SK-N-SH (cell line): ENCODE results near the gene CAMK2D. TPM values are rescaled to one million over a fixed set of nuclear protein-coding genes. Genes with fewer than 3 reads are reported as not detected.

Experiments
- CTCF ChIA-PET: fragments of 300-600, 350-600 bp; formaldehyde crosslinking; extraction: SDS; loops from one replicate; lab custom pipeline; 2021; lab: Yijun Ruan, JAX
- POLR2A ChIA-PET: fragments of 350-600 bp; sonication (Branson Sonifier 250); formaldehyde crosslinking; extraction: SDS; loops from one replicate; lab custom pipeline; 2020; ENCODE audit warnings: antibody characterized with exemption, inconsistent platforms; lab: Yijun Ruan, JAX
- DNase-seq: peaks from one replicate; pipeline ENCODE4 v3.0.0; 2012
- H2AFZ ChIP-seq: fragments of 200-600 bp; sonication (generic); 2 replicates; pipeline ENCODE4 v1.8.1; 2016; ENCODE audit warnings: antibody characterized with exemption, mild to moderate bottlenecking, low read depth
- H3F3A ChIP-seq: fragments of 200-600 bp; sonication (generic); replicated peaks from 2 replicates; pipeline ENCODE3; 2016; ENCODE audit warnings: antibody characterized with exemption, mild to moderate bottlenecking; ENCODE audit not compliant: insufficient read depth
- H3K27ac ChIP-seq, 2 experiments: fragments of 200-500 bp in 1 of 2; fragments of 200-600 bp in 1 of 2; sonication (Bioruptor generic) in 1 of 2; sonication (generic), shearing (Covaris generic) in 1 of 2; 2 replicates each; pipeline versions ENCODE4 v1.5.1 to v1.6.1; 2014 to 2016; ENCODE audit warnings: low read depth in 2 of 2, inconsistent platforms in 1 of 2, low read length in 1 of 2, mild to moderate bottlenecking in 1 of 2, mixed read lengths in 1 of 2
- H3K27me3 ChIP-seq: fragments of 200-600 bp; sonication (generic), shearing (Covaris generic); 2 replicates; pipeline ENCODE4 v1.6.1; 2016; ENCODE audit warnings: mixed run types; ENCODE audit not compliant: insufficient read depth
- H3K36me3 ChIP-seq, 2 experiments: fragments of 200-500 bp in 1 of 2; fragments of 200-600 bp in 1 of 2; sonication (Bioruptor generic) in 1 of 2; sonication (generic) in 1 of 2; replicated peaks in 1 of 2; 2 replicates each; pipeline versions ENCODE3 to v1.5.1; 2014 to 2016; ENCODE audit warnings: low read length in 1 of 2, mild to moderate bottlenecking in 1 of 2; ENCODE audit not compliant: insufficient read depth in 2 of 2, control insufficient read depth in 1 of 2
- H3K4me1 ChIP-seq, 2 experiments: fragments of 200-500 bp in 1 of 2; fragments of 200-600 bp in 1 of 2; sonication (Bioruptor generic) in 1 of 2; sonication (generic), shearing (Covaris generic) in 1 of 2; 2 replicates each; pipeline versions ENCODE4 v1.5.1 to v1.6.1; 2014 to 2016; ENCODE audit warnings: low read depth in 1 of 2, low read length in 1 of 2, mixed run types in 1 of 2; ENCODE audit not compliant: insufficient read depth in 2 of 2, control insufficient read depth in 1 of 2
- H3K4me2 ChIP-seq: fragments of 200-600 bp; sonication (generic), shearing (Covaris generic); 2 replicates; pipeline ENCODE4 v1.6.1; 2017; ENCODE audit warnings: mixed run types
- H3K4me3 ChIP-seq, 2 experiments: fragments of 200-500 bp in 1 of 2; fragments of 200-600 bp in 1 of 2; sonication (Bioruptor generic) in 1 of 2; sonication (generic), shearing (Covaris generic) in 1 of 2; 2 replicates each; pipeline versions ENCODE4 v1.5.1 to v1.8.1; 2014 to 2016; ENCODE audit warnings: low read depth in 2 of 2, inconsistent platforms in 1 of 2, low read length in 1 of 2, mild to moderate bottlenecking in 1 of 2, mixed read lengths in 1 of 2, moderate library complexity in 1 of 2
- H3K79me2 ChIP-seq: fragments of 200-600 bp; sonication (generic); 2 replicates; pipeline ENCODE4 v1.8.1; 2017; ENCODE audit warnings: mild to moderate bottlenecking; ENCODE audit not compliant: insufficient read depth
- H3K9ac ChIP-seq: fragments of 200-600 bp; sonication (generic); 2 replicates; pipeline ENCODE4 v1.6.1; 2017; ENCODE audit warnings: mixed run types
- H3K9me2 ChIP-seq: fragments of 200-600 bp; sonication (generic); 2 replicates; pipeline ENCODE4 v1.6.1; 2017; ENCODE audit warnings: mixed run types
- H3K9me3 ChIP-seq: fragments of 200-600 bp; sonication (generic); 2 replicates; pipeline ENCODE4 v1.6.1; 2017; ENCODE audit warnings: mixed run types, mild to moderate bottlenecking, moderate library complexity
- H4K20me1 ChIP-seq: fragments of 200-600 bp; sonication (generic); 2 replicates; pipeline ENCODE4 v1.6.1; 2017; ENCODE audit warnings: mild to moderate bottlenecking, mixed run types; ENCODE audit not compliant: insufficient read depth
- ELF1 ChIP-seq: IDR thresholded peaks from 2 replicates; pipeline ENCODE4 v1.4.0; 2012
- EP300 ChIP-seq, 2 experiments: IDR thresholded peaks; 2 replicates each; pipeline versions ENCODE4 v1.4.0 to v1.6.1; 2012; ENCODE audit warnings: borderline replicate concordance in 1 of 2, low read depth in 1 of 2, low read length in 1 of 2
- GABPA ChIP-seq: IDR thresholded peaks from 2 replicates; pipeline ENCODE4 v1.4.0; 2012; ENCODE audit warnings: low read depth, mild to moderate bottlenecking
- IRF3 ChIP-seq: fragments of 150-350 bp; IDR thresholded peaks from 2 replicates; pipeline ENCODE4 v1.6.1; 2016; ENCODE audit warnings: mild to moderate bottlenecking, low read depth, low read length
- JUND ChIP-seq: IDR thresholded peaks from 2 replicates; pipeline ENCODE4 v1.4.0; 2012
- MAX ChIP-seq: IDR thresholded peaks from 2 replicates; pipeline ENCODE4 v1.4.0; 2012; ENCODE audit warnings: low read depth
- MEF2A ChIP-seq: IDR thresholded peaks from 2 replicates; pipeline ENCODE4 v1.4.0; 2012; ENCODE audit warnings: low read depth, borderline replicate concordance
- NRF1 ChIP-seq: IDR thresholded peaks from 2 replicates; pipeline ENCODE4 v1.6.1; 2012; ENCODE audit warnings: low read depth, mild to moderate bottlenecking, low read length
- PBX3 ChIP-seq: IDR thresholded peaks from 2 replicates; pipeline ENCODE4; 2012
- POLR2AphosphoS5 ChIP-seq: IDR thresholded peaks from 2 replicates; pipeline ENCODE4 v1.6.1; 2012; ENCODE audit warnings: low read depth, low read length
- RAD21 ChIP-seq: IDR thresholded peaks from 2 replicates; pipeline ENCODE4 v1.6.1; 2012; ENCODE audit warnings: mild to moderate bottlenecking, low read length
- RFX5 ChIP-seq: IDR thresholded peaks from 2 replicates; pipeline ENCODE4 v1.6.1; 2012; ENCODE audit warnings: mild to moderate bottlenecking, improper control_type of control experiment, low read length
- RXRA ChIP-seq: IDR thresholded peaks from 2 replicates; pipeline ENCODE4 v1.4.0; 2012; ENCODE audit warnings: low read depth, mild to moderate bottlenecking, borderline replicate concordance
- SMC3 ChIP-seq: IDR thresholded peaks from 2 replicates; pipeline ENCODE4 v1.6.1; 2012; ENCODE audit warnings: low read depth, low read length, improper control_type of control experiment
- TAF1 ChIP-seq: IDR thresholded peaks from 2 replicates; pipeline ENCODE4 v1.6.1; 2012; ENCODE audit warnings: low read depth, mild to moderate bottlenecking, low read length, moderate library complexity, borderline replicate concordance
- TCF12 ChIP-seq: IDR thresholded peaks from 2 replicates; pipeline ENCODE4 v1.4.0; 2012
- TEAD4 ChIP-seq: IDR thresholded peaks from 2 replicates; pipeline ENCODE4 v1.4.0; 2012; ENCODE audit warnings: mild to moderate bottlenecking, borderline replicate concordance; ENCODE audit not compliant: insufficient read depth
- USF2 ChIP-seq: fragments of 150-350 bp; IDR thresholded peaks from 2 replicates; pipeline ENCODE4 v1.6.1; 2017; ENCODE audit warnings: antibody characterized with exemption, low read length, low read depth, borderline replicate concordance
- YY1 ChIP-seq: IDR thresholded peaks from 2 replicates; pipeline ENCODE4 v1.4.0; 2012; ENCODE audit warnings: low read depth, mild to moderate bottlenecking
- WGBS: methylation state at CpG from one replicate; pipeline ENCODE4 v1.1.6; 2017; ENCODE audit warnings: low lambda C conversion rate; 5-methylcytosine and 5-hydroxymethylcytosine counted together
- polyA plus RNA-seq, 3 experiments: library from polyadenylated mRNA; depleted of rRNA; stranded (reverse); fragments of >200 nt; gene quantifications; 2 replicates each; pipeline ENCODE4 v1.2.3, GENCODE V29; 2012
- TF ChIP-seq, protein P1 (sequence below): IDR thresholded peaks from 2 replicates; pipeline ENCODE4 v1.4.0; 2012; ENCODE audit warnings: low read depth, borderline replicate concordance
- TF ChIP-seq, protein P2 (sequence below): fragments of 200-600 bp; sonication (generic); IDR thresholded peaks from 2 replicates; pipeline ENCODE4 v1.6.1; 2017; ENCODE audit warnings: antibody characterized with exemption, mild to moderate bottlenecking, moderate library complexity

Gene CAMK2D
- polyA plus RNA-seq, 1 of the 3 experiments (the other 2 are of a cell fraction), result 17.0 TPM

DNA sequence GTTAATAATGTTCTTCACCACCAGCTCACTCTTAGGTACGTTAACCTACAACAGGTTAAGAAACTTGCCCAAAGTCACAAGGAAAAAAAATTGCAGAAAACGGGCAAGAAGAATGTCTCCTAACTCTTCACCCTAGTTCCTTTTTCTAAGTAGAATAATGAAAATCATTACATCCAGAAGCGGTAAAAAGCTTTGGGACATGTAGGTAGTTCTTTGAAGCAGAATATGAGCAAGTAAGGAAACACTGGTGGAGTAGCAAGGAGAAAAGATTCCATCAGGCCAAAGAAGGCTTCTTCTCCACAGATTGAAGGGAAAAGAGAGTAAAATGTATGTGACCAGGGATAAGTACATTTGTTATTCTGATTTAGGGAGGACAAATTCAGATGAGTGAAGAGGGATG, 4.1 kb downstream of the CAMK2D start:
- Histone ChIP-seq H3K4me3 (no peak overlapping the region), H3F3A (peaks cover 27% of the 10 kb centered on the region), H3K27me3 (no peaks in the 10 kb centered on the region), H3K36me3 (peaks cover 14 to 29% of the 10 kb centered on the region in 2 experiments), H3K9me3 (no peaks in the 10 kb centered on the region), H3K9me2 (no peaks in the 10 kb centered on the region), H4K20me1 (no peaks in the 10 kb centered on the region; the same call in 1 of the 2 replicates), H3K4me2 (peak overlapping the region; percentile 97), H2AFZ (no peak overlapping the region), H3K4me1 (peaks cover 5 to 22% of the 10 kb centered on the region in 2 experiments; a peak in 3 of 4 replicates), H3K9ac (peak overlapping the region; percentile 96; the same call in 1 of the 2 replicates), H3K79me2 (peaks cover 84% of the 10 kb centered on the region), H3K27ac (peak overlapping the region; percentile 52 to 53; a peak in 3 of 4 replicates)
- POLR2A ChIA-PET, result no interaction called here
- DNase-seq, result no peak
- WGBS, result 91% methylated on average over 3 of the region's 3 CpGs
- TF ChIP-seq TAF1 (no peak), TEAD4 (no peak), POLR2AphosphoS5 (no peak), MEF2A (no peak), MAX (no peak), PBX3 (no peak), JUND (no peak), NRF1 (no peak), RAD21 (no peak), RFX5 (no peak), RXRA (no peak), EP300 (IDR thresholded peaks at IDR 0.05; ENCODE audit: borderline replicate concordance in 1 of 2, low read depth in 1 of 2, low read length in 1 of 2) (no peak)
- TF ChIP-seq, protein P1, sequence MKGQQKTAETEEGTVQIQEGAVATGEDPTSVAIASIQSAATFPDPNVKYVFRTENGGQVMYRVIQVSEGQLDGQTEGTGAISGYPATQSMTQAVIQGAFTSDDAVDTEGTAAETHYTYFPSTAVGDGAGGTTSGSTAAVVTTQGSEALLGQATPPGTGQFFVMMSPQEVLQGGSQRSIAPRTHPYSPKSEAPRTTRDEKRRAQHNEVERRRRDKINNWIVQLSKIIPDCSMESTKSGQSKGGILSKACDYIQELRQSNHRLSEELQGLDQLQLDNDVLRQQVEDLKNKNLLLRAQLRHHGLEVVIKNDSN, result no peak
- TF ChIP-seq, protein P2, sequence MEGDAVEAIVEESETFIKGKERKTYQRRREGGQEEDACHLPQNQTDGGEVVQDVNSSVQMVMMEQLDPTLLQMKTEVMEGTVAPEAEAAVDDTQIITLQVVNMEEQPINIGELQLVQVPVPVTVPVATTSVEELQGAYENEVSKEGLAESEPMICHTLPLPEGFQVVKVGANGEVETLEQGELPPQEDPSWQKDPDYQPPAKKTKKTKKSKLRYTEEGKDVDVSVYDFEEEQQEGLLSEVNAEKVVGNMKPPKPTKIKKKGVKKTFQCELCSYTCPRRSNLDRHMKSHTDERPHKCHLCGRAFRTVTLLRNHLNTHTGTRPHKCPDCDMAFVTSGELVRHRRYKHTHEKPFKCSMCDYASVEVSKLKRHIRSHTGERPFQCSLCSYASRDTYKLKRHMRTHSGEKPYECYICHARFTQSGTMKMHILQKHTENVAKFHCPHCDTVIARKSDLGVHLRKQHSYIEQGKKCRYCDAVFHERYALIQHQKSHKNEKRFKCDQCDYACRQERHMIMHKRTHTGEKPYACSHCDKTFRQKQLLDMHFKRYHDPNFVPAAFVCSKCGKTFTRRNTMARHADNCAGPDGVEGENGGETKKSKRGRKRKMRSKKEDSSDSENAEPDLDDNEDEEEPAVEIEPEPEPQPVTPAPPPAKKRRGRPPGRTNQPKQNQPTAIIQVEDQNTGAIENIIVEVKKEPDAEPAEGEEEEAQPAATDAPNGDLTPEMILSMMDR, result no peak
- CTCF ChIA-PET, result no interaction called here

GRCh38 chr4:113756005-113756410, 5.5 kb downstream of the CAMK2D start:
- Histone ChIP-seq H3K36me3 (peaks cover 14 to 38% of the 10 kb centered on the region in 2 experiments), H3K27me3 (no peaks in the 10 kb centered on the region), H3K79me2 (peaks cover 97% of the 10 kb centered on the region), H4K20me1 (no peaks in the 10 kb centered on the region; the same call in 1 of the 2 replicates), H3K9me2 (no peaks in the 10 kb centered on the region), H3K9me3 (no peaks in the 10 kb centered on the region), H3F3A (peaks cover 18% of the 10 kb centered on the region), H3K4me2 (peak overlapping the region; percentile 97), H3K27ac (peak overlapping the region; percentile 22 to 52), H2AFZ (no peak overlapping the region), H3K4me3 (no peak overlapping the region), H3K9ac (no peak overlapping the region), H3K4me1 (peaks cover 5 to 22% of the 10 kb centered on the region in 2 experiments; a peak in 3 of 4 replicates)
- CTCF ChIA-PET, result no interaction called here
- WGBS, result 29% methylated on average over 1 of the region's 1 CpG
- POLR2A ChIA-PET, result no interaction called here
- no peak for DNase-seq
- TF ChIP-seq RAD21, result no peak
- TF ChIP-seq USF2, result no peak
- peak; percentile 58; the same call in 1 of the 2 replicates for TF ChIP-seq TCF12
- TF ChIP-seq TAF1, result no peak
- no peak for TF ChIP-seq YY1
- TF ChIP-seq IRF3, result no peak
- peak; percentile 60; the same call in 1 of the 2 replicates for TF ChIP-seq MAX
- TF ChIP-seq, protein P1, result no peak
- no peak for TF ChIP-seq GABPA
- no peak for TF ChIP-seq ELF1
- TF ChIP-seq SMC3, result no peak
- peak; percentile 22; the same call in 1 of the 2 replicates for TF ChIP-seq POLR2AphosphoS5
- TF ChIP-seq TEAD4, result peak; percentile 12; the same call in 1 of the 2 replicates
